Stimulated activated CD8-positive, alpha-beta memory T cell treated with anti-CD3 and anti-CD28 coated beads, Interleukin-7, amount 100 ng/mL, for 1 hour (primary cell): ENCODE data around the gene GLRA1.

Experiments used
- DNase-seq, 2 donors: peaks; one replicate each; pipeline ENCODE4 v3.0.0-alpha.2; 2020; ENCODE audit warnings: low read depth in 2 of 2

The GLRA1 gene

GRCh38 chr5:151773951-151774350 is 150.7 kb downstream of the GLRA1 start:
- DNase-seq, result no peak

GRCh38 chr5:151772846-151773561 is 151.6 kb downstream of the GLRA1 start:
- no peak for DNase-seq
